ENCODE measurements around the gene SERBP1. TPM values are rescaled to one million over a fixed set of nuclear protein-coding genes. Genes with fewer than 3 reads are reported as not detected.

Gene SERBP1
- total RNA-seq, 2 experiments from 2014 or later, result 433 to 510 TPM

DNA sequence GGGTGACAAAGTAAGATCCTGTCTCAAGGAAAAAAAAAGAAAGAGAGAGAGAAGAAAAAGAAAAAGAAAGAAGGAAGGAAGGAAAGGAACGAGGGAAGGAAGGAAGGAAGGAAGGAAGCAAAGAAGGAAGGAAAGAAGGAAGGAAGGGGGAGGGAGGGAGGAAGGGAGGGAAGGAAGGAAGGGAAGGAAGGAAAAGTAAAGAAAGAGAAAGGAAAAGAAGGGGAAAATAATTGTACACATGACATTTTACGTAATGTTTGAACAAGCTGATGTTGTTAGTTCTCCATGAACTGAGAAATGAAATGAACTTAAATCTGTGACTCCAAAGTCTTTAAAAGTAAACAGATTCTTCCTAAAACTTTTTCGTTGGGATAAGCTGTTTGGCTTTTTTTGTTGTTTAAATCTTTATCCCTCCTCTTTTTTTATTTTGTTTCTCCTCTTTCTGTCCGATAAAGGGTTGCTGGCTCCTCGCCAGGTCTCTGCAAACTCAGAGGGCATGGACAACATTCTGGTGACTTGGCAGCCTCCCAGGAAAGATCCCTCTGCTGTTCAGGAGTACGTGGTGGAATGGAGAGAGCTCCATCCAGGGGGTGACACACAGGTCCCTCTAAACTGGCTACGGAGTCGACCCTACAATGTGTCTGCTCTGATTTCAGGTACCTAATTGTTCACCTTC, 62.7 kb downstream of the SERBP1 start:
- ChIA-PET CTCF (interaction anchor here (1.4 kb wide), 1 partner anchor 10 kb away, joined by 6 read pairs; no protein-coding TSS in a partner anchor), POLR2A (interaction anchor here (0.5 to 0.6 kb wide), 2 partner anchors 12 to 32 kb away, joined by 3 read pairs; no protein-coding TSS in a partner anchor)
- H3K9me3 Mint-ChIP-seq (ENCODE audit: low read depth), result no peaks in the 10 kb centered on the region
- H3K4me3 Mint-ChIP-seq, result no peak overlapping the region
- H3K27me3 Mint-ChIP-seq, result no peaks in the 10 kb centered on the region
- ATAC-seq, result no peak
- intact Hi-C loops (cut with DNase I, micrococcal nuclease), result no loop called here
- H3K27ac Mint-ChIP-seq, result no peak overlapping the region
- H3K4me1 Mint-ChIP-seq, result peaks cover 15% of the 10 kb centered on the region
- no peak for DNase-seq
- peaks cover 67% of the 10 kb centered on the region for H3K36me3 Mint-ChIP-seq (ENCODE audit: low read depth)

DNA sequence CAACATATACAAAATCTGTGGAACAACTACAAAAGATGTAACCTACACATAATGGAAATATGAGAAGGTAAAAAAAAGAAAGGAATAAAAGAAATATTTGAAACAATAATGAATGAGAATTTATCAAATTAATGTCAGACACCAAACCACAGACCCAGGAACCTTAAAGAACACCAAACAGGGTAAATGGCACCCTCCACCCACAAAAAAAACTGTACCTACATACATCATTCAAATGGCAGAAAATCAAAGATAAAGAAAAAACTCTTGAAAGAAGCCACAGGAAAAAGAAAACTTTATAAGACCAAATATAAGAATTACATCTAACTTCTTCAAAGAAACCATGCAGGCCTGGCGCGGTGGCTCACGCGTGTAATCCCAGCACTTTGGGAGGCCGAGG, 68.6 kb downstream of the SERBP1 start:
- Mint-ChIP-seq H3K4me3 (no peak overlapping the region), H3K36me3 (ENCODE audit: low read depth) (peaks cover 53% of the 10 kb centered on the region), H3K4me1 (peaks cover 31% of the 10 kb centered on the region), H3K27me3 (no peaks in the 10 kb centered on the region), H3K9me3 (ENCODE audit: low read depth) (no peaks in the 10 kb centered on the region), H3K27ac (no peak overlapping the region)
- no peak for DNase-seq
- POLR2A ChIA-PET, result no interaction called here
- CTCF ChIA-PET, result no interaction called here
- intact Hi-C loops (cut with DNase I, micrococcal nuclease), result no loop called here
- ATAC-seq, result no peak

DNA sequence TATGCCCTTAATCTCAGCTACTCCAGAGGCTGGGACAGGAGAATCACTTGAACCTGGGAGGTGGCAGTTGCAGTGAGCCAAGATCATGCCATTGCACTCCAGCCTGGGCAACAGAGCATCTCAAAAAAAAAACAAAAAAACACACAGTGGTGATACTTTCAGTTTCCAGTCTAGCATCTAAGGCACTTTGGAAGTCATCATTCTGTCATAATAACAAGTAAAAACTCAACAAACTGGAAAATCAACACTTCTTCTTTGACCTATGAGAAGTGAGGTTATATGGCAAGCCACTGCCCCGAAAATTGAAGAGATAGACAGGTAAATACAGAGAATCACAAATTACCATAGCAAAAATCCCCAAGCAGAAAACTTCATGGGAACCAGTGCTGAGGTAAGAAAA, 70.6 kb downstream of the SERBP1 start:
- Mint-ChIP-seq H3K9me3 (ENCODE audit: low read depth) (no peaks in the 10 kb centered on the region), H3K4me3 (no peak overlapping the region), H3K36me3 (ENCODE audit: low read depth) (peaks cover 54% of the 10 kb centered on the region), H3K4me1 (peaks cover 37% of the 10 kb centered on the region), H3K27me3 (no peaks in the 10 kb centered on the region), H3K27ac (no peak overlapping the region)
- DNase-seq, result no peak
- CTCF ChIA-PET, result no interaction called here
- intact Hi-C loops (cut with DNase I, micrococcal nuclease), result no loop called here
- ATAC-seq, result peak; percentile 42
- POLR2A ChIA-PET, result interaction anchor here (1.1 kb wide), 1 partner anchor 13 kb away, joined by 4 read pairs; no protein-coding TSS in a partner anchor

Other genes with a start within 250 kb of the SERBP1 start
- gene IL12RB2, start 122.5 kb downstream of the SERBP1 start, total RNA-seq, result 10 to 100 TPM; 77.9 to 99.2 TPM

Measured in activated CD4-positive, alpha-beta T cell treated with anti-CD3 and anti-CD28 coated beads for 36 hours (primary cell).